HFFc6 (cell line): ENCODE results near the gene COL19A1. TPM values are rescaled to one million over a fixed set of nuclear protein-coding genes. Genes with fewer than 3 reads are reported as not detected.
"Not testable (repeated sequence)": the region's sequence is repeated elsewhere in the genome, so short reads cannot be mapped to it uniquely, and the experiment has no call there.

Experiments
- DNase-seq: peaks from one replicate; pipeline ENCODE4 v3.0.0-alpha.2; 2018
- H3K27ac Mint-ChIP-seq: 2 replicates; pipeline ENCODE4 v1.8.0; 2020; ENCODE audit warnings: mild to moderate bottlenecking, mixed read lengths
- H3K27me3 Mint-ChIP-seq: 2 replicates; pipeline ENCODE4 v1.8.0; 2021; ENCODE audit warnings: mild to moderate bottlenecking, moderate library complexity, mixed read lengths; ENCODE audit not compliant: insufficient read depth
- H3K36me3 Mint-ChIP-seq: 2 replicates; pipeline ENCODE4 v1.8.0; 2021; ENCODE audit warnings: low read depth, mixed read lengths
- H3K4me1 Mint-ChIP-seq: 2 replicates; pipeline ENCODE4 v1.8.0; 2020; ENCODE audit warnings: low read depth, mixed read lengths
- H3K4me3 Mint-ChIP-seq: 2 replicates; pipeline ENCODE4 v1.8.0; 2020; ENCODE audit warnings: mild to moderate bottlenecking, moderate library complexity, mixed read lengths
- H3K9me3 Mint-ChIP-seq: 2 replicates; pipeline ENCODE4 v1.8.0; 2020; ENCODE audit warnings: mild to moderate bottlenecking, mixed read lengths
- CTCF ChIP-seq: fragments of 200-600 bp; sonication (generic); IDR thresholded peaks from 2 replicates; pipeline ENCODE4 v1.5.0; 2021; ENCODE audit warnings: antibody characterized with exemption, mild to moderate bottlenecking
- total RNA-seq, 6 experiments: library from RNA; stranded (reverse); fragmentation: NEBNext Ultra II Directional; extraction: Animal tissue kit (Norgen Biotek cat#: 25700); gene quantifications; 2 replicates in 1 of 6; 3 replicates in 5 of 6; pipeline ENCODE4 v1.2.3, GENCODE V29; 2021

COL19A1 gene
- total RNA-seq, 6 experiments from 2014 or later = not detected

- H3K27ac Mint-ChIP-seq = no peak overlapping the region
- TF ChIP-seq CTCF = no peak
- H3K4me3 Mint-ChIP-seq = no peak overlapping the region
- no peaks in the 10 kb centered on the region for H3K4me1 Mint-ChIP-seq
- peaks cover 8% of the 10 kb centered on the region for H3K9me3 Mint-ChIP-seq
- peaks cover 2% of the 10 kb centered on the region; the same call in 1 of the 2 replicates for H3K27me3 Mint-ChIP-seq
- no peaks in the 10 kb centered on the region for H3K36me3 Mint-ChIP-seq
- no peak for DNase-seq
These were observed 17.2 kb downstream of the COL19A1 start for GRCh38 chr6:69883551-69883950.

GRCh38 chr6:69884231-69884630, 17.9 kb downstream of the COL19A1 start:
- no peak overlapping the region for H3K27ac Mint-ChIP-seq
- no peaks in the 10 kb centered on the region for H3K4me1 Mint-ChIP-seq
- TF ChIP-seq CTCF = no peak
- peaks cover 12% of the 10 kb centered on the region for H3K9me3 Mint-ChIP-seq
- no peaks in the 10 kb centered on the region for H3K36me3 Mint-ChIP-seq
- DNase-seq = no peak
- H3K27me3 Mint-ChIP-seq = peaks cover 2% of the 10 kb centered on the region; the same call in 1 of the 2 replicates
- no peak overlapping the region for H3K4me3 Mint-ChIP-seq

GRCh38 chr6:69887026-69887425, 20.7 kb downstream of the COL19A1 start:
- no peak overlapping the region for H3K27ac Mint-ChIP-seq
- peaks cover 2% of the 10 kb centered on the region; the same call in 1 of the 2 replicates for H3K27me3 Mint-ChIP-seq

GRCh38 chr6:69887714-69888345, 21.5 kb downstream of the COL19A1 start:
- Mint-ChIP-seq H3K4me3 (no peak overlapping the region), H3K36me3 (no peaks in the 10 kb centered on the region), H3K9me3 (peaks cover 25% of the 10 kb centered on the region), H3K27ac (no peak overlapping the region), H3K4me1 (no peaks in the 10 kb centered on the region), H3K27me3 (peaks cover 2% of the 10 kb centered on the region; the same call in 1 of the 2 replicates)
- DNase-seq = no peak
- TF ChIP-seq CTCF = no peak

More at GRCh38 chr6:69887026-69887425, 20.7 kb downstream of the COL19A1 start:
- Mint-ChIP-seq H3K4me3 (no peak overlapping the region), H3K36me3 (no peaks in the 10 kb centered on the region), H3K9me3 (peaks cover 25% of the 10 kb centered on the region), H3K4me1 (no peaks in the 10 kb centered on the region)
- no peak for TF ChIP-seq CTCF
- no peak for DNase-seq

- TF ChIP-seq CTCF = no peak
- Mint-ChIP-seq H3K36me3 (no peaks in the 10 kb centered on the region), H3K27ac (no peak overlapping the region), H3K9me3 (peaks cover 25% of the 10 kb centered on the region), H3K4me1 (no peaks in the 10 kb centered on the region), H3K27me3 (no peaks in the 10 kb centered on the region), H3K4me3 (no peak overlapping the region)
- DNase-seq = no peak
These were observed 22.3 kb downstream of the COL19A1 start for GRCh38 chr6:69888482-69889233.

GRCh38 chr6:69889234-69889974, 23.0 kb downstream of the COL19A1 start:
- H3K9me3 Mint-ChIP-seq = peaks cover 25% of the 10 kb centered on the region
- not testable (repeated sequence) for H3K27ac Mint-ChIP-seq, DNase-seq, H3K27me3 Mint-ChIP-seq, H3K4me3 Mint-ChIP-seq, H3K4me1 Mint-ChIP-seq, H3K36me3 Mint-ChIP-seq

- H3K4me1 Mint-ChIP-seq, H3K27me3 Mint-ChIP-seq, H3K4me3 Mint-ChIP-seq, DNase-seq, H3K36me3 Mint-ChIP-seq, H3K27ac Mint-ChIP-seq: not testable (repeated sequence)
- H3K9me3 Mint-ChIP-seq = peaks cover 21% of the 10 kb centered on the region
These were observed 26.2 kb downstream of the COL19A1 start for GRCh38 chr6:69892561-69892960.

GRCh38 chr6:69893266-69893665, 26.9 kb downstream of the COL19A1 start:
- H3K27ac Mint-ChIP-seq, H3K4me3 Mint-ChIP-seq, H3K27me3 Mint-ChIP-seq, H3K36me3 Mint-ChIP-seq, DNase-seq, H3K4me1 Mint-ChIP-seq: not testable (repeated sequence)
- H3K9me3 Mint-ChIP-seq = peaks cover 21% of the 10 kb centered on the region
